Transverse colon (tissue), 4 donors: Measurements from ENCODE around the gene FIG4. TPM values are rescaled to one million over a fixed set of nuclear protein-coding genes. Genes with fewer than 3 reads are reported as not detected.
"Not testable (repeated sequence)": the region's sequence is repeated elsewhere in the genome, so short reads cannot be mapped to it uniquely, and the experiment has no call there.

Experiments
- DNase-seq: peaks from one replicate; pipeline ENCODE4 v3.0.0-alpha.2; 2019
- H3K27ac ChIP-seq, 4 donors: fragments of 200-600 bp; sonication (generic); 2 replicates each; pipeline ENCODE4 v1.5.1; 2016 to 2018; ENCODE audit warnings: inconsistent platforms in 4 of 4
- H3K27me3 ChIP-seq: fragments of 200-600 bp; sonication (generic); 2 replicates; pipeline ENCODE4 v1.5.1; 2017; ENCODE audit warnings: inconsistent platforms
- H3K36me3 ChIP-seq, 4 donors: fragments of 200-600 bp; sonication (generic); 2 replicates each; pipeline ENCODE4 v1.5.1; 2017 to 2019; ENCODE audit warnings: inconsistent platforms in 4 of 4
- H3K4me1 ChIP-seq, 4 donors: fragments of 200-600 bp; sonication (generic); 2 replicates each; pipeline ENCODE4 v1.5.1; 2017 to 2020; ENCODE audit warnings: inconsistent platforms in 4 of 4
- H3K4me3 ChIP-seq, 4 donors: fragments of 200-600 bp; sonication (generic); 1 replicate in 1 of 4; 2 replicates in 3 of 4; pipeline versions ENCODE4 v1.5.1 to v1.6.1; 2017 to 2019; ENCODE audit warnings: inconsistent platforms in 4 of 4
- H3K9me3 ChIP-seq, 2 donors: fragments of 200-600 bp; sonication (generic); 2 replicates each; pipeline ENCODE4 v1.5.1; 2017 to 2019; ENCODE audit warnings: inconsistent platforms in 2 of 2
- EP300 ChIP-seq: sonication (generic); formaldehyde crosslinking; IDR thresholded peaks from one replicate; pipeline ENCODE4 v1.6.1; 2017; ENCODE audit warnings: antibody characterized with exemption, low read depth
- POLR2A ChIP-seq: fragments of 450-650 bp; IDR thresholded peaks from one replicate; pipeline ENCODE4 v1.6.1; 2016; ENCODE audit warnings: antibody characterized with exemption, mild to moderate bottlenecking, moderate library complexity
- POLR2AphosphoS5 ChIP-seq, 3 donors: sonication (generic); formaldehyde crosslinking; IDR thresholded peaks; one replicate each; pipeline ENCODE4 v1.6.1; 2016; ENCODE audit warnings: antibody characterized with exemption in 3 of 3
- WGBS, 2 donors: methylation state at CpG; one replicate each; pipeline ENCODE4 v1.1.5; 2018; ENCODE audit warnings: low coverage in 1 of 2; 5-methylcytosine and 5-hydroxymethylcytosine counted together
- in situ Hi-C, 4 donors: fragments of 200-750 bp; cut with MboI; loops; one replicate each; pipeline versions ENCODE4 v1.15.0 to v1.15.1; 2017; ENCODE audit warnings: low sequenced_read_pairs in 3 of 4, low pct_ligation_motif_present in 1 of 4, low pct_unique_long_range_greater_than_20kb in 1 of 4
- intact Hi-C: fragments of 100-400 bp; cut with DNase I; formaldehyde crosslinking; loops from one replicate; pipeline ENCODE4 v1.15.1; 2023; ENCODE audit warnings: low total_unique reads
- total RNA-seq, 4 donors: library from RNA; depleted of rRNA; stranded (reverse); fragments of >200 nt; gene quantifications; one replicate each; pipeline ENCODE4 v1.1.0, GENCODE V29; 2016
- TF ChIP-seq, protein P1 (sequence below), 5 experiments: fragments of 200-600 bp in 3 of 5; fragments of 450-650 bp in 2 of 5; sonication (generic) in 3 of 5; IDR thresholded peaks; 1 replicate in 2 of 5; 2 replicates in 3 of 5; pipeline ENCODE4 v1.5.1; 2016 to 2017; ENCODE audit warnings: antibody characterized with exemption in 5 of 5, inconsistent platforms in 3 of 5, mild to moderate bottlenecking in 2 of 5, moderate library complexity in 1 of 5

FIG4 gene
- total RNA-seq, 4 donors from 2014 or later = 3.7 to 21.6 (median 15.2) TPM

DNA sequence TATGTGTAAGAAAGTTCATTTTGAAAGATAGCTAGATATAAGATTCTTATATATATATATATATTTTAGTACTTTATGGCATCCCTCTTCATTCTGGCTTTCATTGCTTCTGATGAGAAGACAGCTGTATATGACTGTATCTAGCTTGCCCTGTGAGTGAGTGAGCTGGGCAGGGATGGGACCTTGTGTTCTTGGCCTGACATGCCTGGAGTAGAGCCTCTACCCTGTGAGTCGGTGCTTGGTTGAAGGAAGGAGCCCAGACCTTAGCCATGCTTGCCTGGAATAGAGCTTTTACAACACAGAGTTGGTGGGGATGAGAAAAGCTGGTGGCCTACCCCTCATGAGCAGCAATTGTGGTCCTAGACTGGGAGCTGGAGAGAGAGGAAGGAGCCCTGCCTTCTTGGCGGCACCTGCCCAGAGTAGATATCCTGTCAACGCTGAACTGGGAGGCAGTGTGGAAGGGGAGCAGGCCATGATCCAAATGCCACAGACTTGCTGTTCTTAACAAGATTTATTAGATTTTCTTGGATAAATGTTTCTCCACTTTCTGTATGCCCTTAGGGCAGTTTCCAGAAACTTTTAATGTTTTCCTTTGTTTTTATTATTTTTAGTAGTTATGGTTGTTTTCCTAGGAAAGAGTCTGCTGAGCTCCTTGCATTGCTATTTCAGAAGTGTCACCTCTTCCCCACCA lies 31.6 kb downstream of the FIG4 start:
- H3K36me3 ChIP-seq = peaks cover 0 to 6% (median 0%) of the 10 kb centered on the region in 4 donors
- H3K27me3 ChIP-seq = no peaks in the 10 kb centered on the region
- in situ Hi-C loops = loop anchor here in 2 of 4 donors (25.0 kb wide), 1 partner anchor 665 kb away; no protein-coding TSS in a partner anchor
- TF ChIP-seq POLR2A (no peak), EP300 (no peak), POLR2AphosphoS5 (IDR thresholded peaks at IDR 0.05) (no peak)
- TF ChIP-seq, protein P1, sequence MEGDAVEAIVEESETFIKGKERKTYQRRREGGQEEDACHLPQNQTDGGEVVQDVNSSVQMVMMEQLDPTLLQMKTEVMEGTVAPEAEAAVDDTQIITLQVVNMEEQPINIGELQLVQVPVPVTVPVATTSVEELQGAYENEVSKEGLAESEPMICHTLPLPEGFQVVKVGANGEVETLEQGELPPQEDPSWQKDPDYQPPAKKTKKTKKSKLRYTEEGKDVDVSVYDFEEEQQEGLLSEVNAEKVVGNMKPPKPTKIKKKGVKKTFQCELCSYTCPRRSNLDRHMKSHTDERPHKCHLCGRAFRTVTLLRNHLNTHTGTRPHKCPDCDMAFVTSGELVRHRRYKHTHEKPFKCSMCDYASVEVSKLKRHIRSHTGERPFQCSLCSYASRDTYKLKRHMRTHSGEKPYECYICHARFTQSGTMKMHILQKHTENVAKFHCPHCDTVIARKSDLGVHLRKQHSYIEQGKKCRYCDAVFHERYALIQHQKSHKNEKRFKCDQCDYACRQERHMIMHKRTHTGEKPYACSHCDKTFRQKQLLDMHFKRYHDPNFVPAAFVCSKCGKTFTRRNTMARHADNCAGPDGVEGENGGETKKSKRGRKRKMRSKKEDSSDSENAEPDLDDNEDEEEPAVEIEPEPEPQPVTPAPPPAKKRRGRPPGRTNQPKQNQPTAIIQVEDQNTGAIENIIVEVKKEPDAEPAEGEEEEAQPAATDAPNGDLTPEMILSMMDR (IDR thresholded peaks at IDR 0.05) = no peak
- peaks cover 0 to 5% (median 0%) of the 10 kb centered on the region in 4 donors for H3K4me1 ChIP-seq
- DNase-seq = no peak
- 86% methylated on average over 3 of the region's 3 CpGs; no CpG with 5 or more reads in 1 of the 2 donors for WGBS, 2 donors
- H3K4me3 ChIP-seq = no peak overlapping the region
- H3K9me3 ChIP-seq = no peaks in the 10 kb centered on the region
- no peak overlapping the region for H3K27ac ChIP-seq
- intact Hi-C loops = no loop called here

DNA sequence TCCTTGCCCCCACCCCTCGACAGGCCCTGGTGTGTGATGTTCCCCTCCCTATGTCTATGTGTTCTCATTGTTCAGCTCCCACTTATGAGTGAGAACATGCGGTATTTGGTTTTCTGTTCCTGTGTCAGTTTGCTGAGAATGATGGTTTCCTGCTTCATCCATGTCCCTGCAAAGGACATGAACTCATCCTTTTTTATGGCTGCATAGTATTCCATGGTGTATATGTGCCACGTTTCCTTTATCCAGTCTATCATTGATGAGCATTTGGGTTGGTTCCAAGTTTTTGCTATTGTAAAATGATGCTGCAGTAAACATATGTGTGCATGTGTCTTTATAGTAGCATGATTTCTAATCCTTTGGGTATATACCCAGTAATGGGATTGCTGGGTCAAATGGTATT lies 34.2 kb downstream of the FIG4 start:
- 90 to 96% methylated on average over 3 of the region's 3 CpGs for WGBS, 2 donors
- intact Hi-C loops, H3K27me3 ChIP-seq, H3K27ac ChIP-seq, DNase-seq, H3K9me3 ChIP-seq, H3K4me1 ChIP-seq, H3K4me3 ChIP-seq, in situ Hi-C loops, H3K36me3 ChIP-seq: not testable (repeated sequence)

DNA sequence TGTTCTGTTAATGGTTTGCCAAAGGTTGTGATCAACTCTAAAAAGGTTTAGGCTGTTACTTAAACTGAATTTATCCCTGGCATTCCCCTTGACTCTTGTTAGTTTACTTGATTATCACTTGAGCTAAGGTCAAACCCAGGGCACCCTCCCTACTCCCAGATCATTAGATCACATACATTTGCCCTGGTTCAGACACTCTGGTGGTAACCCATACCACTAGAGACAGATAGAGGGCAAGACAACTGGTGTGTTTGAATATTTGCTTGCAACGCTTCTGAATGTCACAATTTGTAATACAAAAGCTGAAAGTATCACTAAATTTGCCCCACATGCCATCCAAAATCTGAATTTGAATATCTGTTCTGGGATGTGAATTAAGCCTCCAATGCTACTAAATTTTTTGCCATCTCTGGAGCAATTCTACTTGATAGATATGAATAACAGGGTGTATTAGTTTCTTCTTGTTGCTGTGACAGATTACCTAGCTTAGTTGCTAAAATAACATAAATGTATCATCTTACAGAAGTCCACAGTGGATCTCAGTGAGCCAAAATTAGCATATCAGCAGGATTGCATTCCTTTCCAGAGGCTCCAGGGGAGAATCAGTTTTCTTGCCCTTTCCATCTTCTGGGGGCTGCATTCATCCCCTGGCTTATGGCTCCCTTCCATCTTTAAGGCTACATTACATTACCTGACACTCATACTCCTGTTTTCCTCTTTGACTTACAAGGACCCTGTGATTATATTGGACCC lies 45.4 kb downstream of the FIG4 start:
- intact Hi-C loops = no loop called here

DNA sequence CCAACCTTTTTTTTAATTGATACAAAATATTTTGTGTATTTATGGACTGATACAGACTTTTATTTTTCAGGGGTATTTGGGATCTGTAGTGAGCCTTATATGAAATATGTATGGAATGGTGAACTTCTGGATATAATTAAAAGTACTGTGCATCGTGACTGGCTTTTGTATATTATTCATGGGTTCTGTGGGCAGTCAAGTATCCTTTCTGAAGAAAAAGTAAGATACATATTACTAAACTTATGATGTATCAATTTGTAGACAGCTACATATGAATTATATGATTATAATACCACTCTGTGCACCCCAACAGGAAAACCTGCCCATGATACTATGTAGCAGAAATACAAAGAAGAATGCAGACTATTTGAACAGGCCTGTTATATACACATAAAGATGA lies 47.2 kb downstream of the FIG4 start:
- Histone ChIP-seq H3K27ac (no peak overlapping the region), H3K4me3 (no peak overlapping the region), H3K36me3 (peaks cover 0 to 3% (median 0%) of the 10 kb centered on the region in 4 donors), H3K27me3 (no peaks in the 10 kb centered on the region), H3K4me1 (no peaks in the 10 kb centered on the region), H3K9me3 (no peaks in the 10 kb centered on the region)
- no peak for DNase-seq
- in situ Hi-C loops (no loop called here), intact Hi-C loops (no loop called here)
- no peak for TF ChIP-seq EP300
- TF ChIP-seq POLR2AphosphoS5 (IDR thresholded peaks at IDR 0.05) = no peak
- no peak for TF ChIP-seq POLR2A
- TF ChIP-seq, protein P1 (IDR thresholded peaks at IDR 0.05) = no peak
- 88 to 100% methylated on average over 1 of the region's 1 CpG for WGBS, 2 donors

More for the DNA sequence above, 45.4 kb downstream of the FIG4 start:
- H3K27ac ChIP-seq = no peak overlapping the region
- H3K4me1 ChIP-seq = no peaks in the 10 kb centered on the region
- TF ChIP-seq EP300 = no peak
- TF ChIP-seq, protein P1 (IDR thresholded peaks at IDR 0.05) = no peak
- no peak for TF ChIP-seq POLR2AphosphoS5 (IDR thresholded peaks at IDR 0.05)
- no peak for TF ChIP-seq POLR2A
- no peaks in the 10 kb centered on the region for H3K36me3 ChIP-seq
- no peaks in the 10 kb centered on the region for H3K27me3 ChIP-seq
- no peaks in the 10 kb centered on the region for H3K9me3 ChIP-seq
- in situ Hi-C loops = no loop called here
- no peak overlapping the region for H3K4me3 ChIP-seq
- 88% methylated on average over 1 of the region's 1 CpG; no CpG with 5 or more reads in 1 of the 2 donors for WGBS, 2 donors
- no peak for DNase-seq
